ENCODE data around the gene TMEM37. TPM values are rescaled to one million over a fixed set of nuclear protein-coding genes. Genes with fewer than 3 reads are reported as not detected.

The TMEM37 gene
- total RNA-seq, 1 experiment from 2014 or later, result 4.2 TPM

GRCh38 chr2:119435953-119436297 is 4.3 kb downstream of the TMEM37 start:
- peak; percentile 12 for DNase-seq
- H3K9ac ChIP-seq (ENCODE audit: extremely low read depth, insufficient read length, low read length), result no peak overlapping the region
- no peak overlapping the region for H4K8ac ChIP-seq (replicated peaks; ENCODE audit: insufficient read length, low read depth, low read length)
- H2BK15ac ChIP-seq (ENCODE audit: low read depth, low read length), result no peak overlapping the region
- Mint-ChIP-seq H3K27me3 (ENCODE audit: low read depth) (peaks cover 21% of the 10 kb centered on the region), H3K4me3 (no peak overlapping the region), H3K27ac (no peak overlapping the region; a peak in 1 of 7 replicates), H3K9me3 (no peaks in the 10 kb centered on the region), H3K4me1 (peaks cover 37 to 41% of the 10 kb centered on the region in 2 experiments), H3K36me3 (ENCODE audit: insufficient read depth in 1 of 3, low read depth in 3 of 3) (peaks cover 2 to 8% (median 7%) of the 10 kb centered on the region in 3 experiments; a peak in 4 of 7 replicates)
- H3K23ac ChIP-seq (ENCODE audit: insufficient read length, low read depth, low read length), result no peak overlapping the region
- no peak overlapping the region for H4K91ac ChIP-seq (ENCODE audit: insufficient read length, low read depth, low read length)
- no peak overlapping the region for H2AFZ ChIP-seq (ENCODE audit: low read length)
- H3K23me2 ChIP-seq (ENCODE audit: insufficient read length, low read depth, low read length, poor library complexity, severe bottlenecking), result peaks cover 6% of the 10 kb centered on the region
- no peaks in the 10 kb centered on the region for H4K20me1 ChIP-seq (ENCODE audit: control insufficient read depth, insufficient read depth, insufficient read length)
- no peak overlapping the region for H3K14ac ChIP-seq (ENCODE audit: insufficient read depth, low read length)
- no peaks in the 10 kb centered on the region for H3K79me2 ChIP-seq (ENCODE audit: insufficient read depth, low read length)
- H3K4me2 ChIP-seq (ENCODE audit: insufficient read depth, insufficient read length, low read length), result no peak overlapping the region
- no peaks in the 10 kb centered on the region for H3K27me3 ChIP-seq (ENCODE audit: insufficient read depth, low read length)
- H2AK5ac ChIP-seq (ENCODE audit: insufficient read length, low read length), result no peak overlapping the region
- H3K18ac ChIP-seq (ENCODE audit: insufficient read length, low read depth, low read length), result no peak overlapping the region
- H3K4me1 ChIP-seq (ENCODE audit: insufficient read depth, low read length), result peaks cover 3% of the 10 kb centered on the region; the same call in 1 of the 2 replicates
- no CpG with 5 or more reads among the region's 7 CpGs for WGBS (ENCODE audit: extremely low coverage, insufficient read length, low lambda C conversion rate)
- no peak overlapping the region for H2BK12ac ChIP-seq (ENCODE audit: insufficient read length, low read depth, low read length)
- no peaks in the 10 kb centered on the region for H3K9me3 ChIP-seq (ENCODE audit: control insufficient read depth, low read depth, low read length)
- no peak for TF ChIP-seq CTCF (conservative IDR thresholded peaks at IDR 0.05)
- H2BK120ac ChIP-seq (ENCODE audit: low read depth, low read length, poor library complexity, severe bottlenecking), result no peak overlapping the region
- H3K4ac ChIP-seq (ENCODE audit: low read depth, low read length), result no peak overlapping the region
- H3K27ac ChIP-seq (ENCODE audit: insufficient read length, low read depth, low read length), result no peak overlapping the region
- H3K56ac ChIP-seq (ENCODE audit: insufficient read length, low read depth, low read length), result no peak overlapping the region
- H3K79me1 ChIP-seq (ENCODE audit: insufficient read depth, low read depth, low read length, poor library complexity, severe bottlenecking), result no peaks in the 10 kb centered on the region
- no peak overlapping the region for H2BK5ac ChIP-seq (ENCODE audit: insufficient read length, low read length)
- H2BK20ac ChIP-seq (ENCODE audit: low read depth, low read length, poor library complexity, severe bottlenecking), result no peak overlapping the region
- H4K5ac ChIP-seq (ENCODE audit: insufficient read length, low read depth, low read length), result no peak overlapping the region
- H3T11ph ChIP-seq (ENCODE audit: low read length), result no peak overlapping the region
